ENCODE data around the gene SAMD4A.

DNA sequence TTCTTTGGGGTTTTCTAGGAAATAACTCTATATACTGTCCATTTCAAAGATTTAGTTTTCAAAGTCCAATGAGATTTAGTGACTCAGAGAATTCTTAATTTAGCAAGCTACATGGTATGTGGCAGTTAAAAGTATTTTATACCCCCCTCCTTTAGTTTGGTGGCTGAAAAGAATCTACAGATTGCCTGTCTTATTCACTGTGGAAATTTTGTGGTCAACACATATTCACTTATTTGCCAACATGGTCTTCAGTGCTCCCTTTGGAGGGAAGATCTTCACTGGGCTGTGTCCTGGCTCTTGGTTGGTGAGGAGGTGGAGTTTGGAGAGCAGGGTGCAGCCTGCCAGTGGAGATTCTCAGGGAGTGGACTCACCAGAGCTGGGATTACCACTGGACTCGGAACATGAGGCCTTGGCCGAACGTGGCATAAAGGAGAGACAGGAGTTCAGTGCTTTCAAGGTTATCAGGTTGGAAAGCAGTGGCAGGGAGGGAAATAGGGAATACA, 39.8 kb downstream of the SAMD4A start:
- no peak for TF ChIP-seq POU2F2 (IDR thresholded peaks at IDR 0.05; ENCODE audit: low read depth, low read length)
- no peak for TF ChIP-seq POLR2AphosphoS5 (IDR thresholded peaks at IDR 0.05; ENCODE audit: low read depth, low read length)

Measured in GM12891 (cell line).